ENCODE data around the gene APBB2.

Gene APBB2

DNA sequence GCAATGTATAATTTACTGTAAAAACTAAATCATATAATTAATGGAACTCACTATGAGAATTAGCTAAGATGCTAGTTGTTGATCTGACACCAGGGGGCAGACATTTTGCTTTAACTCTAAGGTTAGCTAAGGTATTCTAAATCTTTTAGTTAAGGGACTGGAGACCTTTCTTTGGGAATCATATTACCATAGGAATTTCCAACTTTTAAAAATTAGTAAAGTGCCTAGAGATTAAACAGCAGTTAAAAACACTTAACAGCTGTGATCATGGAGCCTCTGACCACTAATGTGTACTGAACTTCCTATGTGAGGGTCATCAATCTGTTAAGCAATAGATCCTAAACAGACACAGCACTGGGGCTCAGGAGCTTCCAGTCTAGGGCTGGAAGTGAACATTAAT, 238.0 kb downstream of the APBB2 start:
- Histone ChIP-seq H3K4me3 (no peak overlapping the region), H3K27ac (no peak overlapping the region)

- Histone ChIP-seq H3K27ac (no peak overlapping the region), H3K4me3 (no peak overlapping the region)
These were observed 241.6 kb downstream of the APBB2 start for GRCh38 chr4:40972722-40973121.

DNA sequence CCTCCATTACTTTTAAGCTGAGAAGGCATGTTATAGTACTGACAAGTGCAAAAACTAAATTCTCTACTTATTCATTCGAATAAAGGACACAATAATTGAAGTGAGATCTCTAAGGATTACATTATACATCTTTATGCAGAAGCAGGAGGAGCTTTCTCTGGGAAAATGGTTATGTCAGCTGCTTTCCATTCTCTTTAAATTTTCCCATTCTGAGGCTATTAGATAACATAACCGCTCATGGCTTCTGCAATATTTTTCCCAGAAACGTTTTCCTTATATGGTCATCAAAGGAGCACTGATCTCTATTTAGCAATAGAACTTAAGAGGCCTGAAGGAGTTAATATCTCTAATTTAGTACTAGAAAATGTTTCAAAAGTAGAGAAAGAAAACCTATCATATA, 243.0 kb downstream of the APBB2 start:
- no peak overlapping the region for H3K27ac ChIP-seq
- no peak overlapping the region for H3K4me3 ChIP-seq

DNA sequence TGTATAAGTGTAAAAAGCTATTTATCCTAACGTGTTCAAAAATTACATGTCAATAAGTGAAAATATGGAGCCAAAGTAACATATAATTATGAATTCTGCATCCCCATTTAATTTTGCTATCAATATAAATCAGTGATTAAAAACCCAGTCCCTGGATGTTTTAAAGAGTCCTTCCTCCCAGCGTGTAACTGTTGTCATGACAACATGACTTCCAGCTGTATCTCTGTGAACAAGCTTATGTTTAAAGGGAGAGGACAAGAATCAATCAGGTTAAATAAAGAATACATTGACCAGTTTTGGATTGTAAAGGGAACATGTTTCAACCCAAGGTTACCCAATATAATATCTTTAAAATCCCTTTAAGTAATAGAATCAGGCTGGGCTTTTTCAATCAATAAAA, 244.8 kb downstream of the APBB2 start:
- Histone ChIP-seq H3K27ac (no peak overlapping the region), H3K4me3 (no peak overlapping the region)

DNA sequence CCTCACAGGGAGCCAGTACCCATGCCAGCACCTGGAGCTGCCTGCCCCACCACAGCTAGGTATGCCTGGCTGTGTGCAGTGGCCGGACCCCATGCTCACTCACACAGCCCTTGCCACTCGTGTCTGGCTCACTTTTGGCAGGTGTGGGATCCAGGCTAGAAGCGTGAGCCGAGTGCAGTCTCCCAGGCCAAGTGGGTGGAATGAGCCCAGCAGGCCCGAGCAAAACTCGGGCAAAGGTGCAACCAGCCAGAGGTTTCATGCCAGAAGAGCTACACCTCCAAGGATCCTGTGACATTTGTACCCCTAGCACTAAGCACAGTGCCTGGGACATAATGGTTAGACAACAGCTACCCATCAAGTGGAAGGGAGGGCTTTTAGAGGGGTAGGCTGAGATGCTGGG, 246.8 kb downstream of the APBB2 start:
- no peak overlapping the region for H3K27ac ChIP-seq
- H3K4me3 ChIP-seq = no peak overlapping the region

DNA sequence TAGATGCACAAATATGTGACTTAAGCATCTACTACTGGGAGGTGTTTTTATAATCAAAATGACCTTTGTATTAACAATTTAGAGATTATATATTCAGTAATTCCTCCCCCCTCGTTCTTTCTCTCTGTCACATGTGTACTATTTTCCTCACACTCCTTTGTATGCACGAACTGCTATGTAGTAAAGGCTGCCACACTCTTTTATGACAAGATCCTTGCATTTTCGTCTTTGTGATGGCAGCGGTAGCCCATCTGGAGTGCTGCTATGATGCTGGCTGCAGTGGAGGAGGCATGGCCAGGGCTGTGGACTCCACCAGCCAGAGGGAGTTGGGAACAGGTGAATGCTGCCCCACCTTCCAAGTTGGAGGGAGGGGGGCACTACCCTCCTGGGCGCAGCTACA, 248.3 kb downstream of the APBB2 start:
- H3K4me3 ChIP-seq = no peak overlapping the region
- H3K27ac ChIP-seq = no peak overlapping the region

GRCh38 chr4:40963897-40964478, 250.4 kb downstream of the APBB2 start:
- H3K27ac ChIP-seq = peak overlapping the region in 1 of 21 experiments; percentile 58
- H3K4me3 ChIP-seq = no peak overlapping the region

- Histone ChIP-seq H3K27ac (peak overlapping the region in 3 of 21 experiments; percentile 17 to 64 (median 58)), H3K4me3 (no peak overlapping the region)
These were observed 251.7 kb downstream of the APBB2 start for GRCh38 chr4:40962551-40963180.

- no peak overlapping the region for H3K4me3 ChIP-seq
These were observed 253.4 kb downstream of the APBB2 start for GRCh38 chr4:40960941-40961340.

GRCh38 chr4:40957281-40957680, 257.1 kb downstream of the APBB2 start:
- Histone ChIP-seq H3K4me3 (no peak overlapping the region), H3K27ac (peak overlapping the region in 3 of 21 experiments; percentile 7 to 35 (median 26))

More at GRCh38 chr4:40960941-40961340, 253.4 kb downstream of the APBB2 start:
- H3K27ac ChIP-seq = peak overlapping the region in 2 of 21 experiments; percentile 18 to 39

GRCh38 chr4:40956721-40957255, 257.6 kb downstream of the APBB2 start:
- Histone ChIP-seq H3K27ac (peak overlapping the region in 3 of 21 experiments; percentile 7 to 35 (median 26)), H3K4me3 (no peak overlapping the region)

GRCh38 chr4:40954088-40954668, 260.2 kb downstream of the APBB2 start:
- H3K27ac ChIP-seq = peak overlapping the region in 15 of 21 experiments; percentile 9 to 71 (median 50)

GRCh38 chr4:40953283-40954087, 260.9 kb downstream of the APBB2 start:
- H3K4me3 ChIP-seq = no peak overlapping the region
- H3K27ac ChIP-seq = peak overlapping the region in 16 of 21 experiments; percentile 8 to 71 (median 50)

More at GRCh38 chr4:40954088-40954668, 260.2 kb downstream of the APBB2 start:
- H3K4me3 ChIP-seq = no peak overlapping the region

DNA sequence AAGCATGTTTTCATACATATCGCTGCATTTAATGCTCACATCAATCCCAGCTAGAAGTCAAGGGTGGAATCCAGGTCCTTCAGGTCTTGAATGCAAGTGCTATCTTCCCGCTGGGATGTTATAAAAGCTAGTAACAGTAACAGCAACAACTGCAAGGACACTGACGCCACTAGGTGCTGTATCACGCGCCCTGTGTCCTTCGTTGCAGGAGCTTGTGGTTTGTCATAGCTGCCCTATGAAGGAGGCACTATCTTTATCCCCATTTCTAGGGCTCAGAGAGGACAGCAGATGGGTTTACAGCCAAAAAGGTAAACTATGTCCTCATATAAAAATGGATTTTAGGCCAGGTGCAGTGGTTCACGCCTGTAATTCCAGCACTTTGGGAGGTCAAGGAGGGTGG, 261.7 kb downstream of the APBB2 start:
- H3K27ac ChIP-seq = peak overlapping the region in 2 of 21 experiments; percentile 9 to 71
- no peak overlapping the region for H3K4me3 ChIP-seq

GRCh38 chr4:40952217-40952616, 262.1 kb downstream of the APBB2 start:
- no peak overlapping the region for H3K27ac ChIP-seq

DNA sequence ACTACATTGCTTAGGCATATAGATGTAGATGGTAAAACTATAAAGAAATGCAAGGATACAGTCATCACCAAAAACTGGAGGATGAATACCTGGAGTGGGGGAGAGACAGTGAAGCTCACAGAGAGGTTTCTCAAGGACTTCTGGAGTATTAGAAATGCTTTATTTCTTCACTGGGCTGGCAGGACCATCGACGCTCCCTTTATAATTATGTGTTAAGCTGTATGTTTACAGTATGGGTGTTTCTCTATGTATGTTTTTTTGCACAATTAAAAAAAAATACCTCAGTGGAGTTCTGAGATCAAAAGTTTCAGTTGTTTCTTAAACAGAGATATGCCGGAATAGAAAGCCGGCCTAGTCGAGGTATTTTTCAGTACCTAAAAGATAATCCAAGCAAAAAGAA, 263.3 kb downstream of the APBB2 start:
- H3K4me3 ChIP-seq = no peak overlapping the region
- H3K27ac ChIP-seq = no peak overlapping the region

More at GRCh38 chr4:40952217-40952616, 262.1 kb downstream of the APBB2 start:
- no peak overlapping the region for H3K4me3 ChIP-seq

DNA sequence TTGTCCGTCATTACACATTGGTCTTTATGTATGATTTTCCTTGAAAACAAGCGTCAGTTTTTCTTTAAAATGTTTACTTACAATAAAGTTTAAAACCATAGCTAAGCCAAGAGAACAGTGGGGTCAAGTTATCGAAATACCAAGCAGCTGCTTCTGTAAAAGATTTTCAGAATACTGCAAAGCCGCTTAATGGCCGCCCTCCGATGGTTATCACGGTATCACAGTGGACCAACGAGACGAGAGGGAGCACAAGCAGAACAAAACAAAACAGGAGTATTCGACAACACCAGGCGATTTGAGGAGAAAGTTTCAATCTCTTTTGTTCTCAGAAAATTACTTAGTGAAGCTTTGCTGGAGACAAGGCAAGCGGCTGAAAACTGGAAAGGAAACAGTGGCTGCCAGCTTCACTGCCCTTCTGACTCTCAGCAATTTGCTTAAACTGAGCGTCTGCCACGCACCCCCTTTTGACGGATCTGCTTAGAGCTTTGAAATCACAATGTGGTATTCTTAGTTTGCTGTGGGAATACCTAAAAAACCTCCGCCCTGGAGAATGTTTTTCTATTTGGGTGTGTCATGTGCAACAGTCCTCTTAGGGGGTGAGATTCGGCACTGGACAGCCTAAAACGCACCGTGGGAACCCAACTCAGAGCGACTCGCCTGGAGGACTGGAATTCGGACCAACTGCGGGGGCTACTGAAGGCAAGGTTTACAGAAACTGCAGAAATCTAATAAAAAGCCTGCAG, 264.8 kb downstream of the APBB2 start:
- Histone ChIP-seq H3K4me3 (no peak overlapping the region), H3K27ac (peak overlapping the region in 1 of 21 experiments; percentile 55)

DNA sequence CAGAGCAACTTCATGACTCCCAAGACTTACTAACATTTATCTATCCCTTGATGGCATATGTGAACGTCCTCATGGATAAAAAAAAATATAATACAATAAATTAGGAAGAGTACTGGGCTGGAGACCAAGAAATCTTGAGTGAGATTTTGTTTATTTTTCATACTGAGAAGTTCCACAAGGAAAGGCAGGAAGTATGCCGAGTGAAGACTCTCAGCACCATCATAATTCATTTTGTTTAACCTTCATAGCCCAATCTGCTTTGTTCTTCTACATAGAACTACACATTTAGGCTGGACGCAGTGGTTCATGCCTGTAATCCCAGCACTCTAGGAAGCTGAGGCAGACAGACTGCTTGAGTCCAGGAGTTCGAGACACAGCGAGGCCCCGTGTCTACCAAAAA, 266.3 kb downstream of the APBB2 start:
- no peak overlapping the region for H3K4me3 ChIP-seq
- no peak overlapping the region for H3K27ac ChIP-seq

DNA sequence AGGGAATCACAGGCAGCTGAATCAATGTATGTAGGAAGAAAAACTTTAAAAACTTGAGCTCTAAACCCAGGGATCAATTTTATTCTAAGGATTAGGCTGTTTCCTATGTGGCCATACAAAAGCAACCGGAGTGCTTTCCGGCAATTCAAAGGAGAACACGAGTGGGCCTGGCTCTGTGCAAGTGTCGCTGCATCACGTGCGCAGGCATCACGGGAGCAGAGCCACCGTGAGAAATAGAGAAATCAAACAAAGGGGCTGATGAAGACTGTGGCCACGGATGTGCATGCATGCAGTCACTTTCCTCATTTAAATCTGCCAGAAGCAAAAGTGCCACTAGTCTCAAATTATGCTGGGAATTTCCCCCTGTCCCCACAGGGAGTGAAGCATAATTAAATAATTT, 267.7 kb downstream of the APBB2 start:
- Histone ChIP-seq H3K4me3 (no peak overlapping the region), H3K27ac (no peak overlapping the region)

Measured in skin epidermis (tissue), 12 donors.